ENCODE results near the gene FAM118A. TPM values are rescaled to one million over a fixed set of nuclear protein-coding genes. Genes with fewer than 3 reads are reported as not detected.

FAM118A gene
- total and polyA plus RNA-seq, 2 of the 8 experiments (the other 6 are each of a cell fraction or from before 2014, with no cell fraction given), result 8.5 to 18.6 TPM

- no peak for FAIRE-seq
- POLR2A ChIA-PET (ENCODE audit: partially characterized antibody), result interaction anchor here (1.0 to 1.6 kb wide), 2 partner anchors 25 to 38 kb away, joined by 4 read pairs; partner anchors contain the start of gene FAM118A
These were observed 38.0 kb upstream of the FAM118A start for GRCh38 chr22:45271667-45272201.

More at GRCh38 chr22:45271667-45272201, 38.0 kb upstream of the FAM118A start:
- Histone ChIP-seq H2BK120ac (replicated peaks; ENCODE audit: low read depth, low read length) (no peak overlapping the region), H4K8ac (ENCODE audit: extremely low read depth, insufficient read depth, low read length) (peak overlapping the region; percentile 71; the same call in 1 of the 2 replicates), H3K79me2 (ENCODE audit: control insufficient read depth in 1 of 2, insufficient read depth in 2 of 2, low read length in 2 of 2) (no peaks in the 10 kb centered on the region), H2AFZ (ENCODE audit: low read length) (no peak overlapping the region), H3K56ac (replicated peaks; ENCODE audit: insufficient read length, low read depth, low read length) (no peak overlapping the region), H3K4me1 (replicated peaks in 1 of 4; ENCODE audit: control insufficient read depth in 3 of 4, insufficient read depth in 4 of 4, low read length in 3 of 4) (peaks cover 5 to 10% (median 7%) of the 10 kb centered on the region in 4 experiments; a peak in 6 of 7 replicates), H3K14ac (ENCODE audit: insufficient read length) (no peak overlapping the region), H3K4ac (replicated peaks; ENCODE audit: insufficient read length, low read depth, low read length) (no peak overlapping the region), H4K91ac (replicated peaks; ENCODE audit: insufficient read length, low read length) (peak overlapping the region; percentile 4), H3K23ac (ENCODE audit: insufficient read length) (no peak overlapping the region), H3K27me3 (replicated peaks in 1 of 4; ENCODE audit: control insufficient read depth in 3 of 4, extremely low read depth in 1 of 4, insufficient read depth in 3 of 4, low read length in 3 of 4) (peaks cover 0 to 10% (median 8%) of the 10 kb centered on the region in 4 experiments; a peak in 5 of 7 replicates), H2BK5ac (ENCODE audit: low read depth, low read length) (no peak overlapping the region), H3K4me2 (ENCODE audit: insufficient read depth in 1 of 2, low read depth in 2 of 2, low read length in 2 of 2) (no peak overlapping the region), H3K23me2 (ENCODE audit: low read depth, low read length) (peaks cover 9% of the 10 kb centered on the region; the same call in 1 of the 2 replicates), H2BK15ac (ENCODE audit: low read length) (no peak overlapping the region), H3K27ac (ENCODE audit: low read depth, low read length) (no peak overlapping the region), H3K18ac (ENCODE audit: extremely low read depth, low read length) (no peak overlapping the region), H2AK5ac (ENCODE audit: low read depth, low read length) (no peak overlapping the region), H3K9ac (replicated peaks in 1 of 4; ENCODE audit: extremely low read depth in 1 of 4, low read depth in 3 of 4, low read length in 3 of 4) (no peak overlapping the region), H3K9me3 (ENCODE audit: insufficient read depth in 2 of 2, low read depth in 1 of 2, low read length in 1 of 2) (no peaks in the 10 kb centered on the region), H4K5ac (ENCODE audit: insufficient read length, low read depth, low read length) (no peak overlapping the region), H3K79me1 (ENCODE audit: low read depth, low read length) (no peaks in the 10 kb centered on the region), H4K20me1 (replicated peaks in 1 of 2; ENCODE audit: control insufficient read depth in 1 of 2, insufficient read depth in 2 of 2, low read length in 2 of 2) (no peaks in the 10 kb centered on the region), H2BK12ac (ENCODE audit: low read depth, low read length) (no peak overlapping the region), H3K36me3 (ENCODE audit: control insufficient read depth in 2 of 4, insufficient read depth in 4 of 4, low read length in 3 of 4) (no peaks in the 10 kb centered on the region), H2BK20ac (ENCODE audit: low read length) (no peak overlapping the region), H3K4me3 (ENCODE audit: extremely low read depth in 1 of 4, insufficient read depth in 2 of 4, low read depth in 3 of 4, low read length in 4 of 4) (no peak overlapping the region)
- WGBS, 2 experiments (ENCODE audit: extremely low coverage in 1 of 2, insufficient coverage in 1 of 2, insufficient read length in 1 of 2, insufficient replicate concordance in 2 of 2, low coverage in 1 of 2, low lambda C conversion rate in 2 of 2, missing lambda C conversion rate in 1 of 2), result 64% methylated on average over 13 of the region's 13 CpGs; no CpG with 5 or more reads in 1 of the 2 experiments
- CTCF ChIA-PET (ENCODE audit: partially characterized antibody), result interaction anchor here (0.8 to 2.3 kb wide), 9 partner anchors 8 to 282 kb away, joined by 3 to 7 read pairs (median 4); no protein-coding TSS in a partner anchor
- no peak for DNase-seq (ENCODE audit: low read depth in 1 of 2, low spot score in 2 of 2)
- TF ChIP-seq TBP (IDR thresholded peaks at IDR 0.05; ENCODE audit: low read depth, low read length) (peak; percentile 57), USF2 (IDR thresholded peaks at IDR 0.05; ENCODE audit: low read length) (no peak)
